Astrocyte (in vitro differentiated cells and primary cell): Measurements from ENCODE around the gene MAN1A1.

Experiments
- EZH2 ChIP-seq: IDR thresholded peaks from 2 replicates; pipeline ENCODE4 v1.6.1; 2012; ENCODE audit warnings: mild to moderate bottlenecking, low read length, inconsistent platforms; ENCODE audit not compliant: insufficient read depth
- TF ChIP-seq, protein P1 (sequence below): IDR thresholded peaks from 2 replicates; pipeline ENCODE4 v1.5.1; 2011; ENCODE audit warnings: low read depth, mild to moderate bottlenecking, inconsistent platforms, low read length, moderate library complexity; ENCODE audit not compliant: insufficient read depth

GRCh38 chr6:119355157-119355556, 5.6 kb upstream of the MAN1A1 start:
- TF ChIP-seq, protein P1, sequence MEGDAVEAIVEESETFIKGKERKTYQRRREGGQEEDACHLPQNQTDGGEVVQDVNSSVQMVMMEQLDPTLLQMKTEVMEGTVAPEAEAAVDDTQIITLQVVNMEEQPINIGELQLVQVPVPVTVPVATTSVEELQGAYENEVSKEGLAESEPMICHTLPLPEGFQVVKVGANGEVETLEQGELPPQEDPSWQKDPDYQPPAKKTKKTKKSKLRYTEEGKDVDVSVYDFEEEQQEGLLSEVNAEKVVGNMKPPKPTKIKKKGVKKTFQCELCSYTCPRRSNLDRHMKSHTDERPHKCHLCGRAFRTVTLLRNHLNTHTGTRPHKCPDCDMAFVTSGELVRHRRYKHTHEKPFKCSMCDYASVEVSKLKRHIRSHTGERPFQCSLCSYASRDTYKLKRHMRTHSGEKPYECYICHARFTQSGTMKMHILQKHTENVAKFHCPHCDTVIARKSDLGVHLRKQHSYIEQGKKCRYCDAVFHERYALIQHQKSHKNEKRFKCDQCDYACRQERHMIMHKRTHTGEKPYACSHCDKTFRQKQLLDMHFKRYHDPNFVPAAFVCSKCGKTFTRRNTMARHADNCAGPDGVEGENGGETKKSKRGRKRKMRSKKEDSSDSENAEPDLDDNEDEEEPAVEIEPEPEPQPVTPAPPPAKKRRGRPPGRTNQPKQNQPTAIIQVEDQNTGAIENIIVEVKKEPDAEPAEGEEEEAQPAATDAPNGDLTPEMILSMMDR: no peak
- no peak for TF ChIP-seq EZH2
